Mesendoderm (in vitro differentiated cells): ENCODE data around the gene CADM4.

Experiments
- DNase-seq: peaks from one replicate; pipeline ENCODE4 v3.0.0; 2013
- H2AK5ac ChIP-seq: 2 replicates; pipeline ENCODE4 v1.6.1; 2013; ENCODE audit warnings: low read length, inconsistent platforms
- H2BK120ac ChIP-seq: 2 replicates; pipeline ENCODE4 v1.6.1; 2013; ENCODE audit warnings: low read depth, mild to moderate bottlenecking, low read length, moderate library complexity, mixed read lengths
- H2BK15ac ChIP-seq: replicated peaks from 2 replicates; pipeline ENCODE4 v1.6.1; 2013; ENCODE audit warnings: low read depth, mild to moderate bottlenecking, moderate library complexity
- H2BK5ac ChIP-seq: 2 replicates; pipeline ENCODE4 v1.6.1; 2013; ENCODE audit warnings: low read length, inconsistent platforms
- H3K18ac ChIP-seq: 2 replicates; pipeline ENCODE4 v1.6.1; 2013; ENCODE audit warnings: mild to moderate bottlenecking, low read length, mixed read lengths
- H3K23ac ChIP-seq: one replicate; pipeline ENCODE4 v1.6.1; 2013; ENCODE audit warnings: low read length
- H3K27ac ChIP-seq: 2 replicates; pipeline ENCODE4 v1.5.1; 2013; ENCODE audit warnings: low read depth, mild to moderate bottlenecking, inconsistent platforms, low read length, moderate library complexity
- H3K27me3 ChIP-seq: 2 replicates; pipeline ENCODE4 v1.6.1; 2013; ENCODE audit warnings: low read length, control low read depth, mild to moderate bottlenecking, inconsistent platforms; ENCODE audit not compliant: insufficient read depth, poor library complexity
- H3K36me3 ChIP-seq: 2 replicates; pipeline ENCODE4 v1.6.1; 2013; ENCODE audit warnings: low read length, inconsistent platforms; ENCODE audit not compliant: control insufficient read depth, insufficient read depth
- H3K4ac ChIP-seq: one replicate; pipeline ENCODE4 v1.6.1; 2013; ENCODE audit warnings: low read depth, mild to moderate bottlenecking, low read length, moderate library complexity
- H3K4me1 ChIP-seq: 2 replicates; pipeline ENCODE4 v1.6.1; 2013; ENCODE audit warnings: low read depth, low read length, inconsistent platforms; ENCODE audit not compliant: control insufficient read depth
- H3K4me2 ChIP-seq: 2 replicates; pipeline ENCODE4 v1.6.1; 2013; ENCODE audit warnings: low read length
- H3K4me3 ChIP-seq: 2 replicates; pipeline ENCODE4 v1.5.1; 2013; ENCODE audit warnings: mild to moderate bottlenecking, low read length
- H3K56ac ChIP-seq: one replicate; pipeline ENCODE4 v1.6.1; 2013; ENCODE audit warnings: low read length
- H3K79me1 ChIP-seq: 2 replicates; pipeline ENCODE4 v1.6.1; 2013; ENCODE audit warnings: low read length, inconsistent platforms
- H3K79me2 ChIP-seq: 2 replicates; pipeline ENCODE4 v1.6.1; 2013; ENCODE audit warnings: mild to moderate bottlenecking, low read length; ENCODE audit not compliant: control insufficient read depth, insufficient read depth
- H3K9ac ChIP-seq: 2 replicates; pipeline ENCODE4 v1.6.1; 2013; ENCODE audit warnings: low read length, inconsistent platforms
- H4K5ac ChIP-seq: one replicate; pipeline ENCODE4 v1.6.1; 2013; ENCODE audit warnings: low read length
- H4K8ac ChIP-seq: one replicate; pipeline ENCODE4 v1.6.1; 2013; ENCODE audit warnings: low read depth, mild to moderate bottlenecking, control low read depth, low read length, moderate library complexity
- WGBS: extraction: QIAGEN DNeasy Blood & Tissue Kit; methylation state at CpG from one replicate; pipeline ENCODE4 v1.1.7; 2013; ENCODE audit warnings: low lambda C conversion rate, missing lambda C conversion rate; ENCODE audit not compliant: insufficient coverage; ENCODE audit errors: extremely low coverage; 5-methylcytosine and 5-hydroxymethylcytosine counted together

CADM4 gene

GRCh38 chr19:43675269-43675879, 35.7 kb upstream of the CADM4 start:
- no peak overlapping the region for H4K5ac ChIP-seq
- H3K36me3 ChIP-seq = no peaks in the 10 kb centered on the region
- no peak overlapping the region for H3K56ac ChIP-seq
- H3K27ac ChIP-seq = no peak overlapping the region
- WGBS = no CpG with 5 or more reads among the region's 8 CpGs
- no peak overlapping the region for H3K4ac ChIP-seq
- no peak overlapping the region for H4K8ac ChIP-seq
- H3K79me1 ChIP-seq = no peaks in the 10 kb centered on the region
- no peak overlapping the region for H3K18ac ChIP-seq
- H3K4me1 ChIP-seq = peaks cover 5% of the 10 kb centered on the region
- no peak overlapping the region for H2BK120ac ChIP-seq
- H2BK15ac ChIP-seq = no peak overlapping the region
- no peak overlapping the region for H3K23ac ChIP-seq
- H3K79me2 ChIP-seq = no peaks in the 10 kb centered on the region
- no peak overlapping the region for H3K4me3 ChIP-seq
- H3K4me2 ChIP-seq = no peak overlapping the region
- H3K27me3 ChIP-seq = no peaks in the 10 kb centered on the region
- no peak overlapping the region for H2AK5ac ChIP-seq
- H2BK5ac ChIP-seq = no peak overlapping the region
- no peak overlapping the region for H3K9ac ChIP-seq
- DNase-seq = no peak

DNA sequence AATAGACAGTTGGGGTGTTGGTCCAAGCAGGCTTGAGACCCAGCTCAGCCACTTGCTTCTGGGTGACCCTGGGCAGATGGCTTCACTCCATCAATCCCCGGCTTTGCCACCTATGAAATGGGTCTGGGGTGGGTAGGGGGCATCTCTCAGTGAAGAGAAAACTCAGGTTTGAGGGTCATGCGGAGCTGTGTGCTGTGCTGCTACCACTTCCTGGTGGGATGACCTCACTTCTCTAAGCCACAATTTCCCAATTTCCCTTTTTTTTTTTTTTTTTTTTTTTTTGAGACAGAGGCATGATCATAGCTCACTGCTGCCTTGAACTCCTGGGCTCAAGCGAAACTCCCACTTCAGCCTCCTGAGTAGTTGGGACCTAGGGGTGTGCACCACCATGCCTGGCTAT, 34.9 kb upstream of the CADM4 start:
- Histone ChIP-seq H3K27ac (no peak overlapping the region), H3K4me1 (peaks cover 5% of the 10 kb centered on the region), H4K5ac (no peak overlapping the region), H3K36me3 (no peaks in the 10 kb centered on the region), H3K4ac (no peak overlapping the region), H3K9ac (no peak overlapping the region), H3K56ac (no peak overlapping the region), H3K27me3 (no peaks in the 10 kb centered on the region), H3K23ac (no peak overlapping the region), H2BK15ac (no peak overlapping the region), H3K79me1 (no peaks in the 10 kb centered on the region), H2BK5ac (no peak overlapping the region), H2AK5ac (no peak overlapping the region), H3K4me2 (no peak overlapping the region), H2BK120ac (no peak overlapping the region), H3K4me3 (no peak overlapping the region), H3K18ac (no peak overlapping the region), H4K8ac (no peak overlapping the region), H3K79me2 (no peaks in the 10 kb centered on the region)
- no peak for DNase-seq
- no CpG with 5 or more reads among the region's 3 CpGs for WGBS

- Histone ChIP-seq H3K79me1 (no peaks in the 10 kb centered on the region), H3K56ac (no peak overlapping the region), H3K4ac (no peak overlapping the region), H3K79me2 (no peaks in the 10 kb centered on the region), H3K4me1 (peaks cover 5% of the 10 kb centered on the region), H2BK15ac (no peak overlapping the region), H3K27me3 (no peaks in the 10 kb centered on the region), H2BK5ac (no peak overlapping the region), H3K18ac (no peak overlapping the region), H3K4me3 (no peak overlapping the region), H3K4me2 (no peak overlapping the region), H4K5ac (no peak overlapping the region), H3K23ac (no peak overlapping the region), H4K8ac (no peak overlapping the region), H3K36me3 (no peaks in the 10 kb centered on the region), H3K27ac (no peak overlapping the region), H3K9ac (no peak overlapping the region), H2BK120ac (no peak overlapping the region), H2AK5ac (no peak overlapping the region)
- no peak for DNase-seq
- WGBS = no CpG with 5 or more reads among the region's 8 CpGs
Observed at GRCh38 chr19:43674183-43674582, 34.5 kb upstream of the CADM4 start.

DNA sequence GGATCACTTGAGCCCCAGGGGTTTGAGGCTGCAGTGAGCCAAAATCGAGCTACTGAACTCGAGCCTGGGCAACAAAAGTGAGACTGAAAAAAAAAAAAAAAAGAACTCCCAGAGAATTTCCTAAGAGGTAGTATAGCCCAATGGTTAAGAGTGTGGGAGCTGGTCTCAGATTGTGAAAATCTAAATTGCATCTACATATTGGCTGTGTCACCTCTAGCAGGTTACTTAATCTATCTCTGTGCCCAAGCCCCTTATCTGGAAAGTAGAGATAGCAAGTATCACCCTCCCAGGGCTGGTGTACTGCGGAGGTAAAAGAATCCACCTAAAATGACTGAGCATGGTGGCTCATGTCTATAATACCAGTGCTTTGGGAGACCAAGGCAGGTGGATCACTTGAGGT, 34.0 kb upstream of the CADM4 start:
- Histone ChIP-seq H3K4me1 (peaks cover 5% of the 10 kb centered on the region), H3K27ac (no peak overlapping the region), H3K18ac (no peak overlapping the region), H3K36me3 (no peaks in the 10 kb centered on the region), H3K4me3 (no peak overlapping the region), H3K4me2 (no peak overlapping the region), H3K79me2 (no peaks in the 10 kb centered on the region), H2BK5ac (no peak overlapping the region), H3K23ac (no peak overlapping the region), H2AK5ac (no peak overlapping the region), H4K8ac (no peak overlapping the region), H4K5ac (no peak overlapping the region), H3K79me1 (no peaks in the 10 kb centered on the region), H3K9ac (no peak overlapping the region), H3K27me3 (no peaks in the 10 kb centered on the region), H2BK15ac (peak overlapping the region; percentile 59), H3K56ac (no peak overlapping the region), H3K4ac (no peak overlapping the region), H2BK120ac (no peak overlapping the region)
- DNase-seq = peak; percentile 85
- no CpG with 5 or more reads among the region's 3 CpGs for WGBS

- no peak overlapping the region for H3K4me2 ChIP-seq
- no peak overlapping the region for H3K27ac ChIP-seq
- no peak overlapping the region for H2BK120ac ChIP-seq
- H3K56ac ChIP-seq = peak overlapping the region; percentile 5
- H4K8ac ChIP-seq = no peak overlapping the region
- H3K4ac ChIP-seq = no peak overlapping the region
- no peaks in the 10 kb centered on the region for H3K27me3 ChIP-seq
- no peak overlapping the region for H3K4me3 ChIP-seq
- no peak overlapping the region for H4K5ac ChIP-seq
- H3K9ac ChIP-seq = no peak overlapping the region
- H3K79me2 ChIP-seq = no peaks in the 10 kb centered on the region
- no CpG with 5 or more reads among the region's 6 CpGs for WGBS
- H3K36me3 ChIP-seq = no peaks in the 10 kb centered on the region
- no peaks in the 10 kb centered on the region for H3K79me1 ChIP-seq
- H3K18ac ChIP-seq = no peak overlapping the region
- peak; percentile 98 for DNase-seq
- no peak overlapping the region for H2BK15ac ChIP-seq
- no peak overlapping the region for H2BK5ac ChIP-seq
- no peak overlapping the region for H3K23ac ChIP-seq
- peaks cover 9% of the 10 kb centered on the region for H3K4me1 ChIP-seq
- no peak overlapping the region for H2AK5ac ChIP-seq
Observed at GRCh38 chr19:43672061-43672679, 32.5 kb upstream of the CADM4 start.
